Tibial nerve (tissue), 4 donors: ENCODE data around the gene FBF1.

Experiments
- CTCF ChIP-seq, 5 experiments: fragments of 200-600 bp in 3 of 5; fragments of 450-650 bp in 2 of 5; sonication (generic) in 3 of 5; IDR thresholded peaks; one replicate each; pipeline ENCODE4 v1.5.1; 2016 to 2019; ENCODE audit warnings: antibody characterized with exemption in 5 of 5, mild to moderate bottlenecking in 3 of 5, moderate library complexity in 2 of 5
- EP300 ChIP-seq, 2 donors: sonication (generic); formaldehyde crosslinking; IDR thresholded peaks; one replicate each; pipeline ENCODE4 v1.6.1; 2017; ENCODE audit warnings: antibody characterized with exemption in 2 of 2, mild to moderate bottlenecking in 1 of 2
- POLR2A ChIP-seq, 2 donors: fragments of 450-650 bp; IDR thresholded peaks; one replicate each; pipeline ENCODE4 v1.6.1; 2017; ENCODE audit warnings: antibody characterized with exemption in 2 of 2, mild to moderate bottlenecking in 2 of 2, moderate library complexity in 2 of 2

- TF ChIP-seq CTCF (IDR thresholded peaks at IDR 0.05), result no peak
- no peak for TF ChIP-seq POLR2A (IDR thresholded peaks at IDR 0.05)
- TF ChIP-seq EP300 (IDR thresholded peaks at IDR 0.05), result no peak
Observed at GRCh38 chr17:75987041-75987440, 46.2 kb upstream of the FBF1 start.
